Lower leg skin (tissue), 4 donors: ENCODE data around the gene CDR2L. TPM values are rescaled to one million over a fixed set of nuclear protein-coding genes. Genes with fewer than 3 reads are reported as not detected.

Experiments used
- DNase-seq, 2 donors: peaks; one replicate each; pipeline ENCODE4 v3.0.0-alpha.2; 2019; ENCODE audit warnings: low spot score in 2 of 2
- H3K4me3 ChIP-seq: fragments of 200-600 bp; sonication (generic); 2 replicates; pipeline ENCODE4 v1.5.1; 2017; ENCODE audit warnings: mild to moderate bottlenecking, low read depth; ENCODE audit not compliant: poor library complexity, severe bottlenecking
- CTCF ChIP-seq, 3 donors: fragments of 450-650 bp; IDR thresholded peaks; one replicate each; pipeline ENCODE4 v1.5.1; 2016; ENCODE audit warnings: antibody characterized with exemption in 3 of 3, mild to moderate bottlenecking in 3 of 3, moderate library complexity in 2 of 3
- POLR2A ChIP-seq, 2 donors: fragments of 450-650 bp; IDR thresholded peaks; one replicate each; pipeline ENCODE4 v1.6.1; 2016 to 2017; ENCODE audit warnings: antibody characterized with exemption in 2 of 2, mild to moderate bottlenecking in 1 of 2, moderate library complexity in 1 of 2
- WGBS, 2 donors: methylation state at CpG; one replicate each; pipeline ENCODE4 v1.1.5; 2018; 5-methylcytosine and 5-hydroxymethylcytosine counted together
- intact Hi-C: fragments of 100-400 bp; cut with DNase I; formaldehyde crosslinking; loops from one replicate; pipeline ENCODE4 v1.15.0; 2023; ENCODE audit warnings: low total_unique reads
- total RNA-seq, 4 donors: library from RNA; depleted of rRNA; stranded (reverse); fragments of >200 nt; gene quantifications; one replicate each; pipeline ENCODE4 v1.1.0, GENCODE V29; 2016

Gene CDR2L
- total RNA-seq, 4 donors from 2014 or later: 4.5 to 9.8 (median 5.3) TPM

- no peak overlapping the region for H3K4me3 ChIP-seq
- intact Hi-C loops: no loop called here
- no peak for DNase-seq
- 53 to 65% methylated on average over 6 of the region's 6 CpGs for WGBS, 2 donors
- no peak for TF ChIP-seq POLR2A (IDR thresholded peaks at IDR 0.05)
- no peak for TF ChIP-seq CTCF (IDR thresholded peaks at IDR 0.05)
Measured at GRCh38 chr17:74945543-74945942, 41.9 kb upstream of the CDR2L start.

- no peak for TF ChIP-seq POLR2A (IDR thresholded peaks at IDR 0.05)
- no peak for TF ChIP-seq CTCF (IDR thresholded peaks at IDR 0.05)
- 96 to 97% methylated on average over 9 to 14 of the region's 14 CpGs for WGBS, 2 donors
- DNase-seq: no peak
- H3K4me3 ChIP-seq: no peak overlapping the region
- intact Hi-C loops: no loop called here
Measured at GRCh38 chr17:74946641-74947040, 40.8 kb upstream of the CDR2L start.

GRCh38 chr17:74947041-74947754 lies 40.2 kb upstream of the CDR2L start:
- no peak for DNase-seq
- TF ChIP-seq CTCF (IDR thresholded peaks at IDR 0.05) (no peak), POLR2A (IDR thresholded peaks at IDR 0.05) (no peak)
- intact Hi-C loops: no loop called here
- 94 to 95% methylated on average over 6 to 16 of the region's 17 CpGs for WGBS, 2 donors
- no peak overlapping the region for H3K4me3 ChIP-seq

- no peak overlapping the region for H3K4me3 ChIP-seq
- intact Hi-C loops: no loop called here
- DNase-seq: no peak
- WGBS, 2 donors: 54 to 63% methylated on average over 4 to 12 of the region's 12 CpGs
- TF ChIP-seq CTCF (IDR thresholded peaks at IDR 0.05) (no peak), POLR2A (IDR thresholded peaks at IDR 0.05) (no peak)
Measured at GRCh38 chr17:74949455-74950115, 37.8 kb upstream of the CDR2L start.

- no peak overlapping the region for H3K4me3 ChIP-seq
- WGBS, 2 donors: 56 to 58% methylated on average over 8 of the region's 8 CpGs
- DNase-seq: no peak
- TF ChIP-seq CTCF (IDR thresholded peaks at IDR 0.05) (no peak), POLR2A (IDR thresholded peaks at IDR 0.05) (no peak)
- intact Hi-C loops: no loop called here
Measured at GRCh38 chr17:74950207-74950606, 37.2 kb upstream of the CDR2L start.
